OCI-LY7 (cell line): Measurements from ENCODE around the gene STING1. TPM values are rescaled to one million over a fixed set of nuclear protein-coding genes. Genes with fewer than 3 reads are reported as not detected.
A peak's percentile ranks its signal among the peaks of the same experiment; 100 is the strongest.

Experiments used
- BruUV-seq: library from RNA; stranded (reverse); fragments of 400-500 nt; replicated peaks from 2 replicates; lab custom pipeline; 2021; lab: Mats Ljungman, UMichigan
- CTCF ChIA-PET: fragments of 300-600 bp; sonication (Branson Sonifier 250); formaldehyde crosslinking; loops from one replicate; lab custom pipeline; 2022; ENCODE audit warnings: antibody characterized with exemption; ENCODE audit not compliant: unreplicated experiment; lab: Charles Lee
- POLR2A ChIA-PET: fragments of 300-600 bp; sonication (Branson Sonifier 250); formaldehyde crosslinking; loops from one replicate; lab custom pipeline; 2022; ENCODE audit warnings: antibody characterized with exemption; lab: Charles Lee
- DNase-seq: peaks from one replicate; pipeline ENCODE4 v3.0.0-alpha.2; 2015; ENCODE audit warnings: low spot score
- H2AFZ ChIP-seq: fragments of 200-600 bp; sonication (generic), shearing (Covaris generic); 2 replicates; pipeline ENCODE4 v1.6.1; 2014; ENCODE audit warnings: mild to moderate bottlenecking, antibody characterized with exemption, low read length, moderate library complexity
- H3K27ac ChIP-seq: fragments of 200-600 bp; sonication (generic); 2 replicates; pipeline ENCODE4 v1.5.1; 2014; ENCODE audit warnings: mixed run types, low read depth, mild to moderate bottlenecking, moderate library complexity, low read length, inconsistent platforms; ENCODE audit not compliant: poor library complexity, severe bottlenecking
- H3K36me3 ChIP-seq: fragments of 200-600 bp; sonication (generic); 2 replicates; pipeline ENCODE4 v1.6.1; 2014; ENCODE audit warnings: mild to moderate bottlenecking, antibody characterized with exemption, low read length, moderate library complexity, mixed read lengths; ENCODE audit not compliant: insufficient read depth
- H3K4me1 ChIP-seq: fragments of 200-600 bp; sonication (generic); 2 replicates; pipeline ENCODE4 v1.5.1; 2014; ENCODE audit warnings: mild to moderate bottlenecking, low read length; ENCODE audit not compliant: insufficient read depth, poor library complexity, severe bottlenecking
- H3K4me2 ChIP-seq: fragments of 200-600 bp; sonication (generic); 2 replicates; pipeline ENCODE4 v1.6.1; 2014; ENCODE audit warnings: mild to moderate bottlenecking, low read length
- H3K4me3 ChIP-seq: fragments of 200-600 bp; sonication (generic); 2 replicates; pipeline ENCODE4 v1.5.1; 2014; ENCODE audit warnings: mild to moderate bottlenecking, low read depth, low read length; ENCODE audit not compliant: poor library complexity, severe bottlenecking
- H3K79me2 ChIP-seq: fragments of 200-600 bp; sonication (generic); 2 replicates; pipeline ENCODE4 v1.6.1; 2016; ENCODE audit warnings: low read depth, mild to moderate bottlenecking, low read length, moderate library complexity, mixed read lengths; ENCODE audit not compliant: insufficient read depth
- H3K9me2 ChIP-seq: fragments of 200-600 bp; sonication (generic); 2 replicates; pipeline ENCODE4 v1.6.1; 2016; ENCODE audit warnings: mild to moderate bottlenecking, low read length, mixed read lengths; ENCODE audit not compliant: insufficient read depth
- H3K9me3 ChIP-seq: fragments of 200-600 bp; sonication (generic); 2 replicates; pipeline ENCODE4 v1.6.1; 2014; ENCODE audit warnings: mild to moderate bottlenecking, mixed run types, low read length, mixed read lengths
- H4K20me1 ChIP-seq: fragments of 200-600 bp; sonication (generic); 2 replicates; pipeline ENCODE4 v1.6.1; 2014; ENCODE audit warnings: mild to moderate bottlenecking, antibody characterized with exemption, low read length, moderate library complexity, mixed read lengths; ENCODE audit not compliant: insufficient read depth
- EZH2phosphoT487 ChIP-seq: fragments of 200-600 bp; sonication (generic); IDR thresholded peaks from 2 replicates; pipeline ENCODE4 v1.6.1; 2018; ENCODE audit warnings: low read depth, borderline replicate concordance, mild to moderate bottlenecking, mixed run types, antibody characterized with exemption, low read length, moderate library complexity, mixed read lengths
- intact Hi-C: fragments of 100-400 bp; cut with micrococcal nuclease; formaldehyde crosslinking; loops from one replicate; pipeline ENCODE4 v1.10.0; 2022; ENCODE audit not compliant: unreplicated experiment
- total RNA-seq, 2 experiments: library from RNA; depleted of rRNA in 1 of 2; stranded (reverse); fragments of >200 nt in 1 of 2; shearing (Covaris generic) in 1 of 2; gene quantifications; 2 replicates each; pipeline ENCODE4 v1.2.3, GENCODE V29; 2014 to 2022
- TF ChIP-seq, protein P1 (sequence below): fragments of 200-600 bp; sonication (generic); conservative IDR thresholded peaks from 2 replicates; pipeline ENCODE4 v1.5.1; 2014; ENCODE audit warnings: mild to moderate bottlenecking, antibody characterized with exemption, low read length, moderate library complexity, mixed read lengths

The STING1 gene
- total RNA-seq, 2 experiments from 2014 or later: 0.44 TPM; not detected in 1

DNA sequence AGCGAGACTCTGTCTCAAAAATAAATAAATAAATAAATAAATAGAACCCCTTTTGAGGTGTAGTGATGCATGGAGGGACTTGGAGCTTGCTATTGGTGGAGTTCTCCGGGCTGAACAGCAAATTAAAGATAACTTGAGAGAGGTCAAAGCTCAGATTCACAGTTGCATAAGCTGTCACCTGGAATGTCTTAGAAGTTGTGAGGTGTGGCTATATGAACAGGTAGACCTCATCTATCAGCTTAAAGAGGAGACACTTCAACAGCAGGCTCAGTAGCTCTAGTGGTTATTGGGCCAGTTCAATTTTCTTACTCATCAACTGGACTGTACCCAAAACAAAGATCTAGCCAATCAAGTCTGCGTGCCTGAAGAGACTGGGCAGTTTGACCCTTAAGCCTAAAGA, 11.7 kb upstream of the STING1 start:
- Histone ChIP-seq H3K27ac (no peak overlapping the region), H3K4me1 (no peaks in the 10 kb centered on the region), H3K4me3 (no peak overlapping the region), H3K36me3 (no peaks in the 10 kb centered on the region), H4K20me1 (no peaks in the 10 kb centered on the region), H3K9me2 (no peaks in the 10 kb centered on the region), H2AFZ (no peak overlapping the region), H3K9me3 (no peaks in the 10 kb centered on the region), H3K4me2 (no peak overlapping the region), H3K79me2 (no peaks in the 10 kb centered on the region)
- no peak for DNase-seq
- intact Hi-C loops: no loop called here
- CTCF ChIA-PET: no interaction called here
- no TSS peak for BruUV-seq
- TF ChIP-seq, protein P1, sequence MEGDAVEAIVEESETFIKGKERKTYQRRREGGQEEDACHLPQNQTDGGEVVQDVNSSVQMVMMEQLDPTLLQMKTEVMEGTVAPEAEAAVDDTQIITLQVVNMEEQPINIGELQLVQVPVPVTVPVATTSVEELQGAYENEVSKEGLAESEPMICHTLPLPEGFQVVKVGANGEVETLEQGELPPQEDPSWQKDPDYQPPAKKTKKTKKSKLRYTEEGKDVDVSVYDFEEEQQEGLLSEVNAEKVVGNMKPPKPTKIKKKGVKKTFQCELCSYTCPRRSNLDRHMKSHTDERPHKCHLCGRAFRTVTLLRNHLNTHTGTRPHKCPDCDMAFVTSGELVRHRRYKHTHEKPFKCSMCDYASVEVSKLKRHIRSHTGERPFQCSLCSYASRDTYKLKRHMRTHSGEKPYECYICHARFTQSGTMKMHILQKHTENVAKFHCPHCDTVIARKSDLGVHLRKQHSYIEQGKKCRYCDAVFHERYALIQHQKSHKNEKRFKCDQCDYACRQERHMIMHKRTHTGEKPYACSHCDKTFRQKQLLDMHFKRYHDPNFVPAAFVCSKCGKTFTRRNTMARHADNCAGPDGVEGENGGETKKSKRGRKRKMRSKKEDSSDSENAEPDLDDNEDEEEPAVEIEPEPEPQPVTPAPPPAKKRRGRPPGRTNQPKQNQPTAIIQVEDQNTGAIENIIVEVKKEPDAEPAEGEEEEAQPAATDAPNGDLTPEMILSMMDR: no peak
- no peak for TF ChIP-seq EZH2phosphoT487
- POLR2A ChIA-PET: interaction anchor here (1.0 kb wide), 1 partner anchor 12 kb away, joined by 3 read pairs; no protein-coding TSS in a partner anchor

DNA sequence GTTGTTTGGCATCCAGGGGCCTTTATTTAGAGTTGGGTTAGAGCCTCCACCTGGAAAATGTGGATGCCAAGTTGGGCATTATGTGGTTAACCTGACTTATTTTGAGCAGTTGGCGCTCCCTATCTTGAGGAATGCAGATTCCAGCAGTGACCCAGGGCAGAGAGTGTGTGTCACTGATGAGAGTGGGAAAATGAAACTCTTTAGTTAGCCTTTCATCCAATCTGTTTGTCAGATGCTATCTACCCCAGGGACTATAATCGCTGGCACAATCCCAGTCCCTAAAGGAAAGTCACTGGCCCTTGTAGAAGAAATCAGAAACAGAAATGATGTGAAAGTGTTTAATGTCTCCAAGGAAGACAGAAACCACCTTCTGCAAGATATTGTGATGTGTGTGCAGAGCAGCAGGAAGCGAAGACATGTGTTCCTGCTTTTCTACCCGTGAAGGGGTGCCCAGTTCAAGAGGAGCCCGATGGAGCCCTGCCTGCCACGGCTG, 10.2 kb upstream of the STING1 start:
- ChIA-PET CTCF (no interaction called here), POLR2A (interaction anchor here (0.7 to 0.9 kb wide), 2 partner anchors 32 to 368 kb away, joined by 3 read pairs; no protein-coding TSS in a partner anchor)

DNA sequence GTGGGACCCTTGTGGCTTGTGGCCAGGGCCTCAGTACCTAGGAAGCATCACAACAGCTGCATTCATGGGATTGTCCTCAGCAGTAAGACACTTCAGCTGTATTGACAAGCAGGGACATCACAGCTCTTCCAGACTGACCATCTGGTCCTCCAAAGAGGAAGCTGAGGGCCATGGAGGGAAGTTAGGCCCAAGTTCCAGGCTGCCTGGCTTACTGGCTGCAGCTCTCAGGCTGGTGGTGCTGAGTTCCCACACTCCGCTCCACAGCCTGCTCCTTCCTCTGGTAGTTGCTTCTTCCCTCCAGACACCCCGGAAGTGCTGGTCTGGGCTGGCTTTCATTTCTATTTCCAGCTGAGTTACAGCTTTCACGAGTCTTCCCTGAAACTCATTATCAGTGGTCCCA, 5.7 kb upstream of the STING1 start:
- POLR2A ChIA-PET: interaction anchor here (0.7 kb wide), 1 partner anchor 12 kb away, joined by 3 read pairs; no protein-coding TSS in a partner anchor
- Histone ChIP-seq H3K9me2 (no peaks in the 10 kb centered on the region), H3K9me3 (no peaks in the 10 kb centered on the region), H3K4me2 (no peak overlapping the region), H3K27ac (no peak overlapping the region), H3K4me3 (no peak overlapping the region), H3K4me1 (peaks cover 8% of the 10 kb centered on the region), H3K79me2 (no peaks in the 10 kb centered on the region), H3K36me3 (no peaks in the 10 kb centered on the region), H4K20me1 (no peaks in the 10 kb centered on the region), H2AFZ (peak overlapping the region; percentile 93)
- no TSS peak for BruUV-seq
- no peak for DNase-seq
- CTCF ChIA-PET: no interaction called here
- intact Hi-C loops: no loop called here
- TF ChIP-seq, protein P1: no peak
- TF ChIP-seq EZH2phosphoT487: no peak

More for the DNA sequence above, 10.2 kb upstream of the STING1 start:
- DNase-seq: no peak
- H4K20me1 ChIP-seq: no peaks in the 10 kb centered on the region
- H3K27ac ChIP-seq: no peak overlapping the region
- no peaks in the 10 kb centered on the region for H3K9me3 ChIP-seq
- H2AFZ ChIP-seq: no peak overlapping the region
- H3K4me1 ChIP-seq: peaks cover 8% of the 10 kb centered on the region
- TF ChIP-seq, protein P1: no peak
- no peak for TF ChIP-seq EZH2phosphoT487
- no peak overlapping the region for H3K4me2 ChIP-seq
- H3K79me2 ChIP-seq: no peaks in the 10 kb centered on the region
- no peaks in the 10 kb centered on the region for H3K36me3 ChIP-seq
- intact Hi-C loops: no loop called here
- H3K4me3 ChIP-seq: no peak overlapping the region
- no peaks in the 10 kb centered on the region for H3K9me2 ChIP-seq
- no TSS peak for BruUV-seq
